GM21515 (cell line): ENCODE measurements around the gene SLN.
"Not testable (repeated sequence)": the region's sequence is repeated elsewhere in the genome, so short reads cannot be mapped to it uniquely, and the experiment has no call there.

Experiments
- ATAC-seq: cut with Tn5 transposase; IDR thresholded peaks from one replicate; pipeline ENCODE4 v1.9.1; 2021; ENCODE audit not compliant: unreplicated experiment

SLN gene

DNA sequence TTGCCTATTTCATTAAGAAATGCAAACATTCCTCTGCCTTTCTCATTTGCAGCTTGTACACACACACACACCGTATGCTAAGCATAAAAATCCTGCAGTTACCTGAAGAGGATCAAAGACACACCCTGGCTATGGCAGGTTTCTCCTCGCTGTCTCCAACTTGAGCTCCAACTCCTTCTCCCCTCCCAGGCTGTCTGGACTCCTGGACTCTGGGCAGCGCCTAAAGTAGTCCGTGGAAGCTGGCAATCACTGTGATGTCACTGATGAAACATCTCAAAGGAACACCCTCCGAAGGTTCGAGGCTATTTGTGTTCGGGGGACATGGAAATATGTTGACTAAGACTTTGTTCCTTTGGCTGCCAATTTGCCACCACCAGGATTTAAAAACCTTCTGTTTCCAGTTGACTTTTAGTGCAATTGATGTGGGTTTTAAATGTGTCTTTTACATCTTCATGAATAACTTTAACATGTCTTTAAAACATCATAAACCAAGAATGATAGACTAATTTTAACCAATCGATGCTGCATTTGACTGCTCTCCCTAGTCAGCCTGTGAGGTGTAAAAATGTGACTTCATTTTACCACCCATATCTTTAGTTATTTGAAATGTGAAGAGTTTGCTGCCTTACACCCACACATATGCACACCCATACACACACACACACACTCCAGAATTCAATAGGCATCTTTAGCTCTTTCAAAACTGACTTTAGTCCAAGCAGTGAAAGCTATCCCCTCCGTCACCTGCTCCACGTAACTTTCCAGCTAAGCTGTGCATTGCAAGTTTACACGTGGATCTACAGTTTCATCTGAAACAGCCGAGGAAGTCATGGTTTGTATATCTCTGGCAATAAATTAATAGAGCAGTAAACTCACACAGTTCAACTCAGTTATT is at the start of gene SLN:
SLN (minus strand) TSS at position 196 of the 895 bp plus-strand sequence.
- no peak for ATAC-seq

- ATAC-seq: not testable (repeated sequence)
Observed at GRCh38 chr11:107758719-107759355, 47.0 kb upstream of the SLN start.

- no peak for ATAC-seq
Observed at GRCh38 chr11:107757661-107758060, 45.8 kb upstream of the SLN start.

DNA sequence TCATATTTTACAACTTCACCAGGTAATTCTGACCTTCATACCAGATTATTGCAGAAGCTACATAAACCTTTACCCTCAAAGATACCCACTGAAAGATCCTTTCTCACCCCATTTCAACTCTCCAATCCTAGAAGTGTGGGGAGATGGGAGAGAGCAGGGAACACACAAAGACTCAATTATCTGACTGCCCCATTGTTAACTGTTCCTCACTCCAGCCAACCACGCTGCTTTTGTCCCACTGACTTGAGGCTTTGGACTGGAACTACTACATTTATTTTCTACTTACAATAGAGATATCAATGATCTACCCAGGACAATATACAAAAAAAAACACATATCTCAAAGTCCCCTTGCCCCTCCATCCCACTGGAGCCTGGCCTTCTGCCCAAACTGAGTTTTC is 44.7 kb upstream of the SLN start:
- no peak for ATAC-seq

DNA sequence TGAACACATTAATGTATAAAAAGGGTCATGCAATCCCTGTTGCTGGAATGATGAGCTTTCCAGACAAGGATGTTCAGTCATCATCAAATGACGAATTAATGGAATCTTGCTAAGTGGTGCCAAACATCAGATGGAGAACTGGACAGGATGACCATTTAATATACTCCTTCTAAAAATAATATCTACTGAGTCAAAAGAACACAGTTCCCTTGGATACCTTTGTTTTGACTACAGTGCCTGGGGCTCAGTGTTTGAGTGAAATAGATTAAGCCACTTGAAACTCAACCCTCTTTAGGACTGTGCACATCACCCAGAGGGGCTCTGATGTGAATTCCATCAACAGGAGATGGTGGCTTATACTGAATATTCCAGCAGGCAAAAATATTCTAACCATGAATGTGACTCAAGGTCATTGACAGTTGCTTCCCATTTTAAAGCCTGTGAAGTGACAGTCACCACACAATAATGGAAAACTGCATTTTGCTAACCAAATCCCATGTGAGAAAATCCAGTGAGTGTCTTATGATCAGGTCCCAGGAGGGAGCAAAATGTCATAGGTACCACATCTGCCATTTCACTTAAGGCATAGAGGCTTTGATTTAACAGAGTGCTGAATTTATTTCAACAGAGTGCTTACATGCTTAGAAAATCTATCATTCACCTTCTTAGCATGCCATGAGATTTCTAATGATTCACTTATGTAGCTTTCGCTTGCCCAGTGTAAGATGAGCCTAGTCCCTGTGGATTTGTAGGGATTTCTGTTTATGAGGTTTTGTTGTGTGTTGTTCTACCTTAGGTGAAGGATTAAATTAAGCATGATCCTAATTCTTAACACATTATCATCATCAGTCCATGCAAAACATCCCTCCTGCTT is 41.3 kb upstream of the SLN start:
- ATAC-seq: no peak

DNA sequence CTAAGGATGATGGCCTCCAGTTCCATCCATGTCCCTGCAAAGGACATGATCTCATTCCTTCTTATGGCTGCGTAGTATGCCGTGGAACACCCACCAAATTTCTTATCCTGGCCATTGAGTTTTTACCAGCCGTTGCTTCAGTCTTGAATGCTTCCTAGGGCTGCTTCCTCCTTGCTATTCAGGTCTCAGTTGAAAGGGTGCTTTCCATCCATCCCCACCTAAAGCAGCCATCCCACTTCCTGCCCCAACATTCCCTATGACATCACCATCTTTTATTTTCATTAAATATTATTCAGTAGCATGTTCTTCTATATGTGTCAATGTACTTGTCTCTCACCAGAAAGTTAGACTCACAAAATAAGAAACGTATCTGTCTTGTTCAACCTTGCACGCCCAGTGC is 40.7 kb upstream of the SLN start:
- no peak for ATAC-seq

DNA sequence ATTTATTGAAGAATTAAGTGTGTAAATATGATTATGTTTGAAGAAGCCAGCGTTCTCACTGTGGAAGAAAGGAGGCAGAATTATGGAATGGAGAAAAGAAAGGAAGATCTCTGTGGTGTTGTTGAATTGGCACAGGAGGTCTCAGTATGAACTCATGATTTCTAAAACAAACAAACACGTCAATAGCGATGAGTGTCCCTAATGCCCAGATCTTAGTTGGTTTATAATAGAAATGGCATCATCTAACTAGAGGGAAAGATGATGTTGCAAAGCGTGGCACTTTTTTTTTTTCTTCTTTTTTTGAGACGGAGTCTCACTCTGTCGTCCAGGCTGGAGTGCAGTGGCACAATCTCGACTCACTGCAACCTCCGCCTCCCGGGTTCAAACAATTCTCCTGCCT is 39.2 kb upstream of the SLN start:
- no peak for ATAC-seq

GRCh38 chr11:107750313-107750712 is 38.5 kb upstream of the SLN start:
- ATAC-seq: no peak

GRCh38 chr11:107747622-107748021 is 35.8 kb upstream of the SLN start:
- no peak for ATAC-seq

DNA sequence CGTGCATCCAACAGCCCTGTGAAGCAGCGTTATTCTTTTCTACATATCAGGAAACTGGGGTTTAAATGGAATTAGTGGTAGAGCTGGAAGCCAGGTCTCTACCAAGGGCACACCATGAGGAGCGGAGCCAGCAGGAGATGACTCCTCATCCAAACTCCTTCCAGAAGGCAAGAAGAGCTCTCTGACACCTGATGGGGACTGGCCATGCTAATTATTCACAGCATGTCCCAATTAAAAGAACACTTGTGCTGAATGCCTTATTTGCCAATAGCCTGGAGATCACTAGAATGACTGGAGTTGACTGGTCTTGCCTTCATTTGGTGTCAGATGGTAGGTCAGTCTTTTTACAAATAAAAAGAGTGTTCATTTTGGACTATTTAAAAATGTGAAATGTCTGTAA is 32.9 kb upstream of the SLN start:
- ATAC-seq: no peak

GRCh38 chr11:107743191-107743590 is 31.3 kb upstream of the SLN start:
- no peak for ATAC-seq

GRCh38 chr11:107741044-107741823 is 29.4 kb upstream of the SLN start:
- peak; percentile 88 for ATAC-seq

DNA sequence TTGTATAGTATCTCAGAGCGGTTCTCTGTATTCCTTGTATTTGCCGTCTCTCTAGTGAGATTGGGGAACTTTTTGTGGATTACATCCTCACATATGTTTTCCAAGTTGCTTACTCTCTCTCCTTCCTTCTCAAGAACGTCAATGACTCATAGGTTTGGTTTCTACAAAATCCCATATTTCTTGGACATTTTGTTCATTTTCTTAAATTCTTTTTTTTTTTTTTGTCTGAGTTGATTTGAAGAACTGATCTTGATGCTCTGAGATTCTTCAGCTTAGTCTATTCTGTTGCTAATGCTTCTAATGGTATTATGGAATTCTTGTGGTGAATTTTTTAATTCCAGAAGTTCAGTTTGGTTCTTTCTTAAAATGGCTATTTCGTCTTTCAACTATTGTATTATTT is 28.4 kb upstream of the SLN start:
- ATAC-seq: no peak

GRCh38 chr11:107736546-107736945 is 24.7 kb upstream of the SLN start:
- ATAC-seq: no peak

GRCh38 chr11:107733518-107733917 is 21.7 kb upstream of the SLN start:
- no peak for ATAC-seq

- ATAC-seq: no peak
Observed at GRCh38 chr11:107732689-107733051, 20.8 kb upstream of the SLN start.

DNA sequence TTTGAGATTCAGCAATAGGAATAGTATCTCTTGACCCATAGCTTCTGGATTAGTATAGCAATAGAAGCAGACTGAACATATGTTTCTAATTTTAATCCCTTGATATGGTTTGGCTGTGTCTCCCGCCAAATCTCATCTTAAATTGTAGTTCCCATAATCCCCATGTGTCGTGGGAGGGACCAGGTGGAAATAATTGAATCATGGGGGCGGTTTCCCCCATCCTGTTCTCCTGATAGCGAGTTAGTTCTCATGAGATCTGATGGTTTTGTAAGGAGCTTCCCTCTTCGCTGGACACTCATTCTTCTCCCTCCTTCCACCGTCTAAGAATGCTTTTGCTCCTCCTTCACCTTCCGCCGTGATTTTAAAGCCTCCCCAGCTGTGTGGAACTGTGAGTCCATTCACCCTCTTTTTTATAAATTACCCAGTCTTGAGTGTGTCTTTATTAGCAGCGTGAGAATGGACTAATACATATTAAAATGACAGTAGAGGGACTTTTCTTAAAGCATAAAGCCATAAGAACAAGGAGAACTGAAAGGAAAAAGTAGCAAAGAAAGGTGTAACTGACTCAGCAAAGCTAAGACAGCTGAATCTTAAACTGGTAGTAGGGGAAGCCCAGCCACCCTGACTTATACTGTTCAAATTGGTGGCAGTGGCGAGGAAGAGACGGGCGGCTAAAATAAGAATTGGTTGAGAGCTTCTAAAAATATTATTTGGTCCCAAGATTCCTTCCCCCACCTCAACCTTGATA is 20.3 kb upstream of the SLN start:
- ATAC-seq: peak; percentile 73

GRCh38 chr11:107722662-107723061 is 10.8 kb upstream of the SLN start:
- ATAC-seq: no peak

DNA sequence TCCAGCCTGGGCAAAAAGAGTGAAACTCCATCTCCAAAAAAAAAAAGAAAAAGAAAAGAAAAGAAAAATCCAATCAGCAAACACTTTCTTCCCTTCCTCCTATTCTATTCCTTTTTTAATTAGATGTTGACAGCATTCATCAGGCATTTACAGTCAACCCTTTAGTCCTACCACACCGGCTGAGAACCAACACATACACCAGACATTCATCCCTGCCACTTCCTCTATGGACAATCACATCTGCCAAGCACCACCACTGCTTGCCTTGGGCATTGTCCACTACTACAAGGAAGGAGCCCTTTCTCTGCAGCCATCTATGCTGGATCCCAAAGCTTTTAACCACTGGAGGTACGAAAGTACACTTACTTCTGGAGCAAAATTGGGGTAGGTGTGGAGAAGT is 9.4 kb upstream of the SLN start:
- ATAC-seq: no peak

DNA sequence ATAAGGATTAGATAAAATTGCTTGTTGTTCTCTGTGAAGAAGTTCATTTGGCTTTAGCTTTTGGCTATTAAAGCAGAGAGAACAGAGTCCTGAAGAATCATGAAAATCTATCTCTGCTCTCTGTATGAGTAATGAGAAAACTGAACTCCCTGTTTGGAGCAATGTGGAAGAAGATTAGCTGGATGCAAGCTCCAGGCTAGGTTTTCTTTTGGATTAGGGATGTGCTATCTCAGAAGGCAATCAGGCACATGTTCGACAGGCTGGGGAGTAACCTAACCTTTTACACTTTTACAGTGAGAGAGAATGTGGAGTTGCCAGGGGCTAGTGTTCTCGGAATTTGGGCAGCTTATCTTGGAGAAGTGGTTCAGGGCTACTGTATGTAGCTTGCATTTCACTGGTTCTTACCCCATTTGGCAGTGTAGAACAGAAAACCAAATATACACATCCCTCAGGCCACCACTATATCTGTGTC is 8.5 kb upstream of the SLN start:
- ATAC-seq: no peak
